ENCODE measurements around the gene SH2D4B. TPM values are rescaled to one million over a fixed set of nuclear protein-coding genes. Genes with fewer than 3 reads are reported as not detected.
"Not testable (repeated sequence)": the region's sequence is repeated elsewhere in the genome, so short reads cannot be mapped to it uniquely, and the experiment has no call there.

Gene SH2D4B
- total RNA-seq, 4 donors from 2014 or later: 0.26 to 0.42 TPM; not detected in 2

- Histone ChIP-seq H3K4me1 (peaks cover 0 to 8% (median 3%) of the 10 kb centered on the region in 4 donors), H3K4me3 (no peak overlapping the region), H3K27ac (replicated peaks in 1 of 4) (no peak overlapping the region), H3K27me3 (peaks cover 0 to 8% (median 0%) of the 10 kb centered on the region in 4 donors), H3K9me3 (no peaks in the 10 kb centered on the region), H3K36me3 (no peaks in the 10 kb centered on the region)
- TF ChIP-seq, protein P1, sequence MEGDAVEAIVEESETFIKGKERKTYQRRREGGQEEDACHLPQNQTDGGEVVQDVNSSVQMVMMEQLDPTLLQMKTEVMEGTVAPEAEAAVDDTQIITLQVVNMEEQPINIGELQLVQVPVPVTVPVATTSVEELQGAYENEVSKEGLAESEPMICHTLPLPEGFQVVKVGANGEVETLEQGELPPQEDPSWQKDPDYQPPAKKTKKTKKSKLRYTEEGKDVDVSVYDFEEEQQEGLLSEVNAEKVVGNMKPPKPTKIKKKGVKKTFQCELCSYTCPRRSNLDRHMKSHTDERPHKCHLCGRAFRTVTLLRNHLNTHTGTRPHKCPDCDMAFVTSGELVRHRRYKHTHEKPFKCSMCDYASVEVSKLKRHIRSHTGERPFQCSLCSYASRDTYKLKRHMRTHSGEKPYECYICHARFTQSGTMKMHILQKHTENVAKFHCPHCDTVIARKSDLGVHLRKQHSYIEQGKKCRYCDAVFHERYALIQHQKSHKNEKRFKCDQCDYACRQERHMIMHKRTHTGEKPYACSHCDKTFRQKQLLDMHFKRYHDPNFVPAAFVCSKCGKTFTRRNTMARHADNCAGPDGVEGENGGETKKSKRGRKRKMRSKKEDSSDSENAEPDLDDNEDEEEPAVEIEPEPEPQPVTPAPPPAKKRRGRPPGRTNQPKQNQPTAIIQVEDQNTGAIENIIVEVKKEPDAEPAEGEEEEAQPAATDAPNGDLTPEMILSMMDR (IDR thresholded peaks at IDR 0.05): no peak
- no peak for TF ChIP-seq POLR2AphosphoS5 (IDR thresholded peaks at IDR 0.05)
- TF ChIP-seq EP300 (IDR thresholded peaks at IDR 0.05): no peak
- TF ChIP-seq POLR2A (IDR thresholded peaks at IDR 0.05; ENCODE audit: low read depth): no peak
- WGBS: 88% methylated on average over 4 of the region's 4 CpGs
- intact Hi-C loops (cut with DNase I): no loop called here
- DNase-seq (ENCODE audit: extremely low spot score): peak; percentile 75
Observed at GRCh38 chr10:80542053-80542452, 4.4 kb downstream of the SH2D4B start.

- Histone ChIP-seq H3K36me3 (no peaks in the 10 kb centered on the region), H3K4me3 (no peak overlapping the region), H3K4me1 (peaks cover 0 to 8% (median 3%) of the 10 kb centered on the region in 4 donors), H3K9me3 (no peaks in the 10 kb centered on the region), H3K27me3 (peaks cover 0 to 8% (median 0%) of the 10 kb centered on the region in 4 donors), H3K27ac (replicated peaks in 1 of 4) (no peak overlapping the region)
- 91% methylated on average over 19 of the region's 19 CpGs for WGBS
- no peak for TF ChIP-seq POLR2AphosphoS5 (IDR thresholded peaks at IDR 0.05)
- TF ChIP-seq POLR2A (IDR thresholded peaks at IDR 0.05; ENCODE audit: low read depth): no peak
- TF ChIP-seq EP300 (IDR thresholded peaks at IDR 0.05): no peak
- TF ChIP-seq, protein P1 (IDR thresholded peaks at IDR 0.05): no peak
- intact Hi-C loops (cut with DNase I): no loop called here
- no peak for DNase-seq (ENCODE audit: extremely low spot score)
Observed at GRCh38 chr10:80542652-80543318, 5.1 kb downstream of the SH2D4B start.

DNA sequence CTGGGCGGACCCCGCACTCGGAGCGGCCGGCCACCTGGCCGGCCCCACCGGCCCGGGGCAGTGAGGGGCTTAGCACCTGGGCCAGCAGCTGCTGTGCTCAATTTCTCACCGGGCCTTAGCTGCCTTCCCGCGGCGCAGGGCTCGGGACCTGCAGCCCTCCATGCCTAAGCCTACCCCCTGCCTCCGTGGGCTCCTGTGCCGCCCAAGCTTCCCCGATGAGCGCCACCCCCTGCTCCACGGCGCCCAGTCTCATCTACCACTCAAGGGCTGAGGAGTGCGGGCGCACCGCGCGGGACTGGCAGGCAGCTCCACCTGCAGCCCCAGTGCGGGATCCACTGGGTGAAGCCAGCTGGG, 5.6 kb downstream of the SH2D4B start:
- intact Hi-C loops (cut with DNase I); H3K27me3 ChIP-seq; H3K9me3 ChIP-seq; H3K4me1 ChIP-seq; DNase-seq (ENCODE audit: extremely low spot score); H3K4me3 ChIP-seq; H3K27ac ChIP-seq (replicated peaks in 1 of 4); H3K36me3 ChIP-seq: not testable (repeated sequence)
- WGBS: 96% methylated on average over 14 of the region's 25 CpGs

GRCh38 chr10:80544316-80544953, 6.7 kb downstream of the SH2D4B start:
- Histone ChIP-seq H3K4me3 (no peak overlapping the region), H3K4me1 (peaks cover 0 to 8% (median 3%) of the 10 kb centered on the region in 4 donors), H3K36me3 (no peaks in the 10 kb centered on the region), H3K9me3 (no peaks in the 10 kb centered on the region), H3K27me3 (peaks cover 0 to 8% (median 0%) of the 10 kb centered on the region in 4 donors), H3K27ac (replicated peaks in 1 of 4) (no peak overlapping the region)
- 87% methylated on average over 12 of the region's 12 CpGs for WGBS
- TF ChIP-seq POLR2A (IDR thresholded peaks at IDR 0.05; ENCODE audit: low read depth) (no peak), EP300 (IDR thresholded peaks at IDR 0.05) (no peak), POLR2AphosphoS5 (IDR thresholded peaks at IDR 0.05) (no peak)
- TF ChIP-seq, protein P1 (IDR thresholded peaks at IDR 0.05): no peak
- DNase-seq (ENCODE audit: extremely low spot score): peak; percentile 70
- intact Hi-C loops (cut with DNase I): no loop called here

DNA sequence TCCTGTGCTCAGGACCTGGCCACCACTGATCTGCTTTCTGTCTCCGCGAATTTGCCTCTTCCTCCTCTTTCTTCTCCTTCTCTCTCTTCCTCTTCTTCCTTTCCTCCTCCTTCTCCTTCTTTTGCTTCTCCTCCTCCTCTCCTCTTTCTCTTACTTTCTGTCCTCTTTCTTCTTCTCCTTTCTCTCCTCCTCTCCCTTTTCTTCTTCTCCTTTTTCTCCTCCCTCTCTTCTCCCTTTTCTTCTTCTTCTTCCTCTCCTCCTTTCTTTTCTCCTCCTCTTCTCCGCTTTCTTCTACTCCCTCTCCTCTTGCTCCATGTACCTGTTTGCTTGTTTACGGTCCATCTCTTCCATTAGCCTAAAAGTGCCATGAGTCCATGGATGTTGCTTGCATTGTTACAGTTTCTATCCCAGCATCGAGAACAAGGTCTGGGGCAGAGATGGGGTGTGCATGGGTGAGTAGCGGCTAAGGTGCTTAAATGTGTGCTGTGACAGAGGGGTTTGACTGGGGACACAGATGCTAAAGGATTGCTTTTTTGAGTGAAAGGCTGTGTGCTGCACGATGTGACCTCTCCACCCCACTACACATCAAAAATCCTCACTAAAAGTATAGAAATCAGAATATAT, 7.7 kb downstream of the SH2D4B start:
- Histone ChIP-seq H3K27ac (replicated peaks in 1 of 4) (no peak overlapping the region), H3K27me3 (peaks cover 0 to 8% (median 0%) of the 10 kb centered on the region in 4 donors), H3K4me3 (no peak overlapping the region), H3K4me1 (peaks cover 0 to 8% (median 1%) of the 10 kb centered on the region in 4 donors), H3K9me3 (no peaks in the 10 kb centered on the region), H3K36me3 (no peaks in the 10 kb centered on the region)
- DNase-seq (ENCODE audit: extremely low spot score): no peak
- 91% methylated on average over 7 of the region's 7 CpGs for WGBS
- intact Hi-C loops (cut with DNase I): no loop called here
- TF ChIP-seq POLR2A (IDR thresholded peaks at IDR 0.05; ENCODE audit: low read depth) (no peak), EP300 (IDR thresholded peaks at IDR 0.05) (no peak), POLR2AphosphoS5 (IDR thresholded peaks at IDR 0.05) (no peak)
- TF ChIP-seq, protein P1 (IDR thresholded peaks at IDR 0.05): no peak
